Panc1 (cell line): ENCODE data around the gene RSPH1. TPM values are rescaled to one million over a fixed set of nuclear protein-coding genes. Genes with fewer than 3 reads are reported as not detected.

Source experiments
- ATAC-seq: fragments of 200-7000 bp; cut with Tn5 transposase; 2 replicates; pipeline ENCODE4 v1.9.1; 2020; ENCODE audit warnings: mild to moderate bottlenecking, moderate library complexity
- BruUV-seq: library from RNA; stranded (reverse); fragments of 400-500 nt; replicated peaks from 2 replicates; lab custom pipeline; 2021; lab: Mats Ljungman, UMichigan
- CTCF ChIA-PET: fragments of 300-600 bp; sonication (Branson Sonifier 250); formaldehyde crosslinking; loops from one replicate; lab custom pipeline; 2022; ENCODE audit warnings: antibody characterized with exemption; lab: Charles Lee
- POLR2A ChIA-PET: fragments of 300-600 bp; sonication (Branson Sonifier 250); formaldehyde crosslinking; loops from one replicate; lab custom pipeline; 2022; ENCODE audit warnings: antibody characterized with exemption; lab: Charles Lee
- DNase-seq: peaks from one replicate; pipeline ENCODE4 v3.0.0-alpha.2; 2010; ENCODE audit warnings: low read depth, low spot score
- H3K27ac ChIP-seq: 2 replicates; pipeline ENCODE4 v1.5.1; 2011; ENCODE audit warnings: mild to moderate bottlenecking, low read length, inconsistent platforms
- H3K27me3 ChIP-seq: fragments of 200-500 bp; sonication (Bioruptor generic); 2 replicates; pipeline ENCODE4 v1.6.0; 2014; ENCODE audit warnings: low read length, inconsistent platforms; ENCODE audit not compliant: control insufficient read depth, insufficient read depth
- H3K36me3 ChIP-seq: fragments of 200-500 bp; sonication (Bioruptor generic); 2 replicates; pipeline ENCODE4 v1.5.1; 2014; ENCODE audit warnings: inconsistent platforms, mild to moderate bottlenecking, low read length, moderate library complexity; ENCODE audit not compliant: control insufficient read depth, insufficient read depth
- H3K4me1 ChIP-seq: 2 replicates; pipeline ENCODE4 v1.5.1; 2011; ENCODE audit warnings: inconsistent platforms, mild to moderate bottlenecking, low read length, moderate library complexity; ENCODE audit not compliant: control insufficient read depth, insufficient read depth
- H3K4me3 ChIP-seq, 2 experiments: 2 replicates each; pipeline ENCODE4 v1.5.1; 2011 to 2012; ENCODE audit warnings: low read depth in 2 of 2, low read length in 2 of 2, mild to moderate bottlenecking in 2 of 2, inconsistent platforms in 1 of 2, moderate library complexity in 1 of 2
- H3K9me3 ChIP-seq: fragments of 200-500 bp; sonication (Bioruptor generic); 2 replicates; pipeline ENCODE4 v1.5.1; 2014; ENCODE audit warnings: low read depth, mild to moderate bottlenecking, inconsistent platforms, low read length, moderate library complexity; ENCODE audit not compliant: control insufficient read depth, insufficient read depth
- CTCF ChIP-seq: fragments of 450-650 bp; IDR thresholded peaks from 2 replicates; pipeline ENCODE4 v1.5.1; 2017; ENCODE audit warnings: mild to moderate bottlenecking
- POLR2AphosphoS5 ChIP-seq: IDR thresholded peaks from 2 replicates; pipeline ENCODE4 v1.6.1; 2012; ENCODE audit warnings: mild to moderate bottlenecking, low read depth, low read length, moderate library complexity
- REST ChIP-seq, 2 experiments: IDR thresholded peaks; 2 replicates each; pipeline ENCODE4 v1.6.1; 2011 to 2012; ENCODE audit warnings: low read depth in 2 of 2, control low read depth in 1 of 2, low read length in 1 of 2, mild to moderate bottlenecking in 1 of 2, moderate library complexity in 1 of 2; ENCODE audit not compliant: insufficient read depth in 1 of 2
- SIN3A ChIP-seq: IDR thresholded peaks from 2 replicates; pipeline ENCODE4 v1.6.1; 2012; ENCODE audit warnings: low read depth, mild to moderate bottlenecking, low read length, moderate library complexity, borderline replicate concordance; ENCODE audit not compliant: insufficient read depth
- TCF7L2 ChIP-seq: IDR thresholded peaks from 2 replicates; pipeline ENCODE4 v1.6.1; 2011; ENCODE audit warnings: mild to moderate bottlenecking, low read depth, low read length, inconsistent platforms
- in situ Hi-C: cut with HindIII; loops from 2 replicates; pipeline ENCODE4 v1.10.0; 2016; ENCODE audit warnings: low sequenced_read_pairs, low pct_unique_long_range_greater_than_20kb
- intact Hi-C: fragments of 100-400 bp; cut with micrococcal nuclease; formaldehyde crosslinking; loops from one replicate; pipeline ENCODE4 v1.10.0; 2022; ENCODE audit not compliant: unreplicated experiment
- total RNA-seq: library from RNA; stranded (reverse); gene quantifications from one replicate; pipeline ENCODE4 v1.2.1, GENCODE V29; 2021; ENCODE audit not compliant: unreplicated experiment

The RSPH1 gene
- total RNA-seq, 1 experiment from 2014 or later: 0.46 TPM

GRCh38 chr21:42505090-42505726 is 9.2 kb upstream of the RSPH1 start:
- DNase-seq: no peak
- Histone ChIP-seq H3K4me3 (no peak overlapping the region), H3K27ac (no peak overlapping the region), H3K4me1 (no peaks in the 10 kb centered on the region), H3K36me3 (no peaks in the 10 kb centered on the region), H3K27me3 (no peaks in the 10 kb centered on the region), H3K9me3 (no peaks in the 10 kb centered on the region)
- intact Hi-C loops: no loop called here
- TF ChIP-seq TCF7L2: no peak
- no peak for TF ChIP-seq CTCF
- no peak for TF ChIP-seq REST (IDR thresholded peaks at IDR 0.05; ENCODE audit: insufficient read depth in 1 of 2, low read depth in 2 of 2, low read length in 1 of 2)
- TF ChIP-seq SIN3A: no peak
- TF ChIP-seq POLR2AphosphoS5: no peak
- no peak for ATAC-seq
- BruUV-seq: no TSS peak
- POLR2A ChIA-PET: no interaction called here
- in situ Hi-C loops: no loop called here
- CTCF ChIA-PET: no interaction called here

- H3K27ac ChIP-seq: no peak overlapping the region
- TF ChIP-seq REST (IDR thresholded peaks at IDR 0.05; ENCODE audit: insufficient read depth in 1 of 2, low read depth in 2 of 2, low read length in 1 of 2) (no peak), TCF7L2 (no peak), POLR2AphosphoS5 (no peak), SIN3A (no peak), CTCF (no peak)
- no peak for ATAC-seq
- intact Hi-C loops: no loop called here
- H3K4me1 ChIP-seq: no peaks in the 10 kb centered on the region
- no peak overlapping the region for H3K4me3 ChIP-seq
- BruUV-seq: no TSS peak
- no peak for DNase-seq
- H3K9me3 ChIP-seq: no peaks in the 10 kb centered on the region
- no peaks in the 10 kb centered on the region for H3K27me3 ChIP-seq
- in situ Hi-C loops: no loop called here
- no peaks in the 10 kb centered on the region for H3K36me3 ChIP-seq
- POLR2A ChIA-PET: no interaction called here
- CTCF ChIA-PET: no interaction called here
Observed at GRCh38 chr21:42503711-42504110, 7.7 kb upstream of the RSPH1 start.
